ENCODE results near the gene SKI. TPM values are rescaled to one million over a fixed set of nuclear protein-coding genes. Genes with fewer than 3 reads are reported as not detected.

SKI gene
- total RNA-seq, 1 donor from 2014 or later: 132 TPM

GRCh38 chr1:2319291-2319690 is 91.2 kb downstream of the SKI start:
- Mint-ChIP-seq H3K27ac (ENCODE audit: unreplicated experiment) (peak overlapping the region; percentile 75), H3K4me3 (ENCODE audit: unreplicated experiment) (no peak overlapping the region), H3K4me1 (ENCODE audit: unreplicated experiment) (peaks cover 48% of the 10 kb centered on the region), H3K9me3 (ENCODE audit: unreplicated experiment) (no peaks in the 10 kb centered on the region), H3K27me3 (ENCODE audit: unreplicated experiment) (no peaks in the 10 kb centered on the region), H3K36me3 (ENCODE audit: unreplicated experiment) (no peaks in the 10 kb centered on the region)
- no peak for DNase-seq (ENCODE audit: extremely low spot score, unreplicated experiment)
- no peak for TF ChIP-seq CTCF (IDR thresholded peaks at IDR 0.05)

GRCh38 chr1:2320006-2320405 is 91.9 kb downstream of the SKI start:
- Mint-ChIP-seq H3K36me3 (ENCODE audit: unreplicated experiment) (no peaks in the 10 kb centered on the region), H3K4me1 (ENCODE audit: unreplicated experiment) (peaks cover 50% of the 10 kb centered on the region), H3K4me3 (ENCODE audit: unreplicated experiment) (no peak overlapping the region), H3K27ac (ENCODE audit: unreplicated experiment) (peak overlapping the region; percentile 50), H3K9me3 (ENCODE audit: unreplicated experiment) (no peaks in the 10 kb centered on the region), H3K27me3 (ENCODE audit: unreplicated experiment) (peaks cover under 1% of the 10 kb centered on the region)
- no peak for TF ChIP-seq CTCF (IDR thresholded peaks at IDR 0.05)
- DNase-seq (ENCODE audit: extremely low spot score, unreplicated experiment): no peak

GRCh38 chr1:2320760-2321667 is 92.9 kb downstream of the SKI start:
- no peaks in the 10 kb centered on the region for H3K9me3 Mint-ChIP-seq (ENCODE audit: unreplicated experiment)
- no peak overlapping the region for H3K4me3 Mint-ChIP-seq (ENCODE audit: unreplicated experiment)
- H3K27me3 Mint-ChIP-seq (ENCODE audit: unreplicated experiment): peaks cover 3% of the 10 kb centered on the region
- H3K36me3 Mint-ChIP-seq (ENCODE audit: unreplicated experiment): no peaks in the 10 kb centered on the region
- no peak for DNase-seq (ENCODE audit: extremely low spot score, unreplicated experiment)
- no peak for TF ChIP-seq CTCF (IDR thresholded peaks at IDR 0.05)
- H3K4me1 Mint-ChIP-seq (ENCODE audit: unreplicated experiment): peaks cover 43% of the 10 kb centered on the region
- peak overlapping the region; percentile 98 for H3K27ac Mint-ChIP-seq (ENCODE audit: unreplicated experiment)

DNA sequence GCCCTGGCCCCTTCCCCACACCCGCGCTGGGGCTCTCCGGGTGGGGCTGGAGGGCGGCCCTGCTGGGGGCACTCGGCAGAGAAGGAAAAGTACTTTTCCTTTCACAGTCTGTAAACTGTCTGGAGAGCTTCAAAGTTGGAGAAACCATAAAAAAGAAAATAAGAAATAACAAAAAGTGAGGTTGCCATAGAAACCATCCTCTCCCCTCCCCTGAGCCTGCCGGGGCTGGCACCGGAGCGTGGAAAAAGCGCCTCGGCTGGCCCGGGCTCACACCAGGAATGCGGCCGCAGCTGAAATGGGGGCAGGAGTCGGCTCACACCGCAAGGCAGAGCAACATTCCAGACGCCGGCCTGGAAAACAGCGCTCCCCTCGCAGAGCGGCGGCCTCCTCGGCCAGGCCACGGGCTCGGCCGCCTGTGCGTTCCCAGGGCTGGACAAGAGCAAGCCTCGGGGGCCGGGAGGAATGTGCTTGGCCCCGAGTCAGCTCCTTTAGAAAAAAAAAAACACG is 94.0 kb downstream of the SKI start:
- peak; percentile 18 for TF ChIP-seq CTCF (IDR thresholded peaks at IDR 0.05)
- H3K4me1 Mint-ChIP-seq (ENCODE audit: unreplicated experiment): peaks cover 36% of the 10 kb centered on the region
- peak; percentile 98 for DNase-seq (ENCODE audit: extremely low spot score, unreplicated experiment)
- no peaks in the 10 kb centered on the region for H3K36me3 Mint-ChIP-seq (ENCODE audit: unreplicated experiment)
- peaks cover 3% of the 10 kb centered on the region for H3K27me3 Mint-ChIP-seq (ENCODE audit: unreplicated experiment)
- H3K4me3 Mint-ChIP-seq (ENCODE audit: unreplicated experiment): peak overlapping the region; percentile 50
- no peaks in the 10 kb centered on the region for H3K9me3 Mint-ChIP-seq (ENCODE audit: unreplicated experiment)
- peak overlapping the region; percentile 98 for H3K27ac Mint-ChIP-seq (ENCODE audit: unreplicated experiment)

GRCh38 chr1:2322581-2323211 is 94.6 kb downstream of the SKI start:
- Mint-ChIP-seq H3K27me3 (ENCODE audit: unreplicated experiment) (peaks cover 3% of the 10 kb centered on the region), H3K4me1 (ENCODE audit: unreplicated experiment) (peaks cover 36% of the 10 kb centered on the region), H3K27ac (ENCODE audit: unreplicated experiment) (peak overlapping the region; percentile 98), H3K4me3 (ENCODE audit: unreplicated experiment) (no peak overlapping the region), H3K9me3 (ENCODE audit: unreplicated experiment) (no peaks in the 10 kb centered on the region), H3K36me3 (ENCODE audit: unreplicated experiment) (no peaks in the 10 kb centered on the region)
- TF ChIP-seq CTCF (IDR thresholded peaks at IDR 0.05): no peak
- no peak for DNase-seq (ENCODE audit: extremely low spot score, unreplicated experiment)

All from osteocyte (in vitro differentiated cells).